H1 (cell line): ENCODE data around the gene HTR3A. TPM values are rescaled to one million over a fixed set of nuclear protein-coding genes. Genes with fewer than 3 reads are reported as not detected.

Source experiments
- CBX8 ChIP-seq: fragments of 300-800, 300-1000 bp; sonication (generic); IDR thresholded peaks from 2 replicates; pipeline ENCODE4 v1.7.1; 2016; ENCODE audit warnings: low read depth, low read length, borderline replicate concordance
- HDAC2 ChIP-seq, 2 experiments: fragments of 300-600 bp in 1 of 2; sonication (generic) in 1 of 2; IDR thresholded peaks; 2 replicates each; pipeline ENCODE4 v1.6.1; 2011 to 2012; ENCODE audit warnings: low read depth in 2 of 2, low read length in 2 of 2, mild to moderate bottlenecking in 2 of 2, moderate library complexity in 2 of 2, borderline replicate concordance in 1 of 2, inconsistent platforms in 1 of 2
- polyA plus RNA-seq, 7 experiments: library from polyadenylated mRNA; depleted of rRNA in 3 of 7; stranded (reverse) in 5 of 7; unstranded in 2 of 7; fragments of >200 nt in 5 of 7; fragments of 200-250 nt in 2 of 7; gene quantifications; 1 replicate in 5 of 7; 2 replicates in 1 of 7; 4 replicates in 1 of 7; pipeline versions ENCODE4 v1.2.1 to v1.2.3, GENCODE V29; 2011 to 2013; ENCODE audit warnings: missing spikeins in 2 of 7, mixed read lengths in 2 of 7
- total RNA-seq: library from RNA; stranded (reverse); fragmentation: NEBNext Ultra II Directional; extraction: Animal tissue kit (Norgen Biotek cat#: 25700); gene quantifications from 2 replicates; pipeline ENCODE4 v1.2.1, GENCODE V29; 2021

The HTR3A gene
- total and polyA plus RNA-seq, 2 of the 8 experiments (the other 6 are each of a cell fraction or from before 2014, with no cell fraction given): 7.5 to 8.9 TPM

DNA sequence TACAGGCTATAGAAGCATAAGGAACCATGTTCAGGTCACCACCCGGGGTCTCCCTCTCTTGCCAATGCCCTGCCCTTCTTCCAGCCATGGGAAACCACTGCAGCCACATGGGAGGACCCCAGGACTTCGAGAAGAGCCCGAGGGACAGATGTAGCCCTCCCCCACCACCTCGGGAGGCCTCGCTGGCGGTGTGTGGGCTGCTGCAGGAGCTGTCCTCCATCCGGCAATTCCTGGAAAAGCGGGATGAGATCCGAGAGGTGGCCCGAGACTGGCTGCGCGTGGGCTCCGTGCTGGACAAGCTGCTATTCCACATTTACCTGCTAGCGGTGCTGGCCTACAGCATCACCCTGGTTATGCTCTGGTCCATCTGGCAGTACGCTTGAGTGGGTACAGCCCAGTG is 14.5 kb downstream of the HTR3A start (continued):
- no peak for TF ChIP-seq HDAC2 (IDR thresholded peaks at IDR 0.05; ENCODE audit: borderline replicate concordance in 1 of 2, low read depth in 2 of 2, low read length in 2 of 2)
- no peak for TF ChIP-seq CBX8
